ENCODE data around the gene POTEH.
"Not testable (repeated sequence)": the region's sequence is repeated elsewhere in the genome, so short reads cannot be mapped to it uniquely, and the experiment has no call there.

- not testable (repeated sequence) for TF ChIP-seq CTCF (conservative IDR thresholded peaks at IDR 0.05; ENCODE audit: low read depth in 2 of 2); CREB1 (CRISPR knock-in tag; IDR thresholded peaks at IDR 0.05; ENCODE audit: low read depth); POLR2AphosphoS5 (IDR thresholded peaks at IDR 0.05; ENCODE audit: low read depth); EZH2phosphoT487 (IDR thresholded peaks at IDR 0.05; ENCODE audit: unreplicated experiment); EZH2 (IDR thresholded peaks at IDR 0.05; ENCODE audit: low read depth, unreplicated experiment); REST (IDR thresholded peaks at IDR 0.05; ENCODE audit: unreplicated experiment); ZNF331 (CRISPR knock-in tag; IDR thresholded peaks at IDR 0.05; ENCODE audit: low read depth)
These were observed 73.7 kb downstream of the POTEH start for GRCh38 chr22:15763559-15763958.
